Subcutaneous adipose tissue (tissue), 4 donors: Measurements from ENCODE around the gene RELL1. TPM values are rescaled to one million over a fixed set of nuclear protein-coding genes. Genes with fewer than 3 reads are reported as not detected.

ENCODE experiments used
- CTCF ChIP-seq: fragments of 450-650 bp; IDR thresholded peaks from one replicate; pipeline ENCODE4 v1.5.1; 2016; ENCODE audit warnings: low read depth, mild to moderate bottlenecking, control low read depth, antibody characterized with exemption, moderate library complexity
- total RNA-seq, 4 donors: library from RNA; depleted of rRNA; stranded (reverse); fragments of >200 nt; gene quantifications; one replicate each; pipeline ENCODE4 v1.1.0, GENCODE V29; 2016

RELL1 gene
- total RNA-seq, 4 donors from 2014 or later = 56.7 to 124 (median 74.5) TPM

GRCh38 chr4:37599092-37599790 lies 86.9 kb downstream of the RELL1 start:
- TF ChIP-seq CTCF = no peak

DNA sequence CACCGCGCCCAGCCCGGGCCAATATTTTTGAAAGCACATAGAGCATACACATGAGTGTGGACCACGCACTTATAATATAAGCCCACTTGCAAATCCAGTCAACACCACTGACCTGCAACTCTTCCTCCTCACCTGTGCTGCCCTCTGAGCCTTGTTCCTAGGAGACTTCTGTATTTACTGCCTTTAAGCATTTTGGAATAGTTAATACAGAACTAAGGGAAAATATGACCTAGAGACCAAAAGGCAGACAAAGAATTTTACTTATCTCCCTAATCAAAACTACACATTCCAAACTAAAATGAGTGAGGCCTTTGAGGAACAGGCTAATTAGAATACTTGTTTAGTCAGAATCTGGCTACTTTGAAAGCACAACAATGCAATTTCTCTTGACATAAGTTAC lies 89.1 kb downstream of the RELL1 start:
- TF ChIP-seq CTCF = no peak

GRCh38 chr4:37595875-37596680 lies 90.1 kb downstream of the RELL1 start:
- TF ChIP-seq CTCF = no peak

DNA sequence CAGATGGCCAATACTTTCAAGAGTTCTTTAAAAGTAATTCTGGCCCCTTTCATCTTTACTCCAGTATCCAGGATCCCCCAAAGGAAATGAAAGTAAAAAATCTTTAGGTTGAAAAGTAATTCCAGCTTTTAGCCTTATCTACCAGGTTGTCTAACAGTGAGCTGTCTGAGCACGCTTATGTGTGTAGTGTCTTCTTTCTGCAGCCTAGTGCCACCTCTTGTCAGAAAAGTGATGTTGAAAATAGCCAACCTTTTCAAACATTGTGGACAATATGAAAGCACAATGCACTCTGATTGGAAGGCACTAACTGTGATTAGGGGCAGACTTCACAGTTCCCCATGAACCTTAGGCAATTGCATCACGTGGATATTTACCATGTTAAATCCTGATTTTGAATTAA lies 92.1 kb downstream of the RELL1 start:
- TF ChIP-seq CTCF = no peak

GRCh38 chr4:37591349-37591748 lies 94.8 kb downstream of the RELL1 start:
- no peak for TF ChIP-seq CTCF

DNA sequence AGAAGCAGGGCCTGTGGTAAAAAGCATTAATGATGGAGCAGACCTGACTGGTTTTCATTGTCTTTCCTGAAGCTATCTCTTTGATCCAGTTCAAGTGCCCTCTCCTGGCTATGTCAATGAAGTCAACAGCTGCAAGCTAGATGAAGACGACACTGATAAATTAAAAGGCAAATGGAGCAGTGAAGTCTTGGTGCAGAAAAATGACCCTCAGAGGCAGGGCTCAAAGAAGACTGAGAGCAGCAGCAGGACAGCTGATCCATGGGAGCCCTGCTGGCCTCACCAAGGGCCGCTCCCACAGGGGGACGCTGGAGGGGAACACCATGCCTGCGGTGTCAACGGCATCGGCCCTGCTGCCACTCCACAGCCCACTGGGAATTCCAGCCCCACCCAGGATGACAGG lies 96.2 kb downstream of the RELL1 start:
- no peak for TF ChIP-seq CTCF

- no peak for TF ChIP-seq CTCF
These were observed 98.0 kb downstream of the RELL1 start for GRCh38 chr4:37588150-37588549.
